DND-41 (cell line): ENCODE data around the gene IGSF9B.

ENCODE experiments used
- ATAC-seq: fragments of 200-7000 bp; cut with Tn5 transposase; 3 replicates; pipeline ENCODE4 v1.9.1; 2021; ENCODE audit warnings: low read depth; ENCODE audit not compliant: insufficient read depth
- DNase-seq: peaks from one replicate; pipeline ENCODE4 v3.0.0-alpha.2; 2020
- H2AFZ ChIP-seq: 2 replicates; pipeline ENCODE4 v1.6.0; 2012; ENCODE audit warnings: low read depth, low read length
- H3K27ac ChIP-seq: 2 replicates; pipeline ENCODE4 v1.5.1; 2012; ENCODE audit warnings: low read length, inconsistent platforms
- H3K27me3 ChIP-seq: fragments of 200-600 bp; sonication (generic); 2 replicates; pipeline ENCODE4 v1.6.0; 2012; ENCODE audit warnings: low read length, mild to moderate bottlenecking, inconsistent platforms; ENCODE audit not compliant: insufficient read depth, poor library complexity
- H3K36me3 ChIP-seq: 2 replicates; pipeline ENCODE4 v1.5.1; 2012; ENCODE audit warnings: low read length, inconsistent platforms; ENCODE audit not compliant: insufficient read depth
- H3K4me1 ChIP-seq: 2 replicates; pipeline ENCODE4 v1.5.1; 2012; ENCODE audit warnings: mild to moderate bottlenecking, low read length; ENCODE audit not compliant: insufficient read depth
- H3K4me2 ChIP-seq: 2 replicates; pipeline ENCODE4 v1.6.0; 2012; ENCODE audit warnings: mild to moderate bottlenecking, moderate library complexity, low read length, inconsistent platforms; ENCODE audit not compliant: insufficient read depth
- H3K4me3 ChIP-seq, 2 experiments: fragments of 200-600 bp in 1 of 2; shearing (Covaris generic) in 1 of 2; 2 replicates each; pipeline ENCODE4 v1.5.1; 2012 to 2016; ENCODE audit warnings: inconsistent platforms in 2 of 2, low read length in 2 of 2, mild to moderate bottlenecking in 2 of 2, low read depth in 1 of 2, moderate library complexity in 1 of 2
- H3K79me2 ChIP-seq: 2 replicates; pipeline ENCODE4 v1.6.0; 2012; ENCODE audit warnings: low read length, inconsistent platforms; ENCODE audit not compliant: insufficient read depth
- H3K9ac ChIP-seq: 2 replicates; pipeline ENCODE4 v1.6.0; 2012; ENCODE audit warnings: low read depth, mild to moderate bottlenecking, inconsistent platforms, low read length, moderate library complexity
- H3K9me3 ChIP-seq: 2 replicates; pipeline ENCODE4 v1.5.1; 2012; ENCODE audit warnings: low read length, moderate library complexity, mild to moderate bottlenecking, inconsistent platforms; ENCODE audit not compliant: insufficient read depth, severe bottlenecking
- H4K20me1 ChIP-seq: 2 replicates; pipeline ENCODE4 v1.6.0; 2012; ENCODE audit warnings: low read length; ENCODE audit not compliant: insufficient read depth
- CTCF ChIP-seq: IDR thresholded peaks from 2 replicates; pipeline ENCODE4 v1.5.1; 2012; ENCODE audit warnings: borderline replicate concordance, low read length, moderate library complexity, mild to moderate bottlenecking; ENCODE audit not compliant: poor library complexity, severe bottlenecking; ENCODE audit errors: extremely low read depth
- EZH2 ChIP-seq: IDR thresholded peaks from 3 replicates; pipeline ENCODE4 v1.6.1; 2012; ENCODE audit warnings: borderline replicate concordance, low read depth, mild to moderate bottlenecking, moderate library complexity, low read length, inconsistent platforms; ENCODE audit not compliant: severe bottlenecking

IGSF9B gene

GRCh38 chr11:133895061-133895479, 61.7 kb downstream of the IGSF9B start:
- Histone ChIP-seq H3K9ac (no peak overlapping the region), H3K9me3 (no peaks in the 10 kb centered on the region), H4K20me1 (peaks cover 5% of the 10 kb centered on the region), H3K4me2 (no peak overlapping the region), H3K79me2 (no peaks in the 10 kb centered on the region), H3K4me3 (no peak overlapping the region), H3K27me3 (peaks cover 4% of the 10 kb centered on the region), H3K4me1 (no peaks in the 10 kb centered on the region), H3K27ac (no peak overlapping the region), H2AFZ (no peak overlapping the region), H3K36me3 (no peaks in the 10 kb centered on the region; the same call in 1 of the 2 replicates)
- ATAC-seq (no peak), DNase-seq (no peak)
- TF ChIP-seq EZH2 (no peak), CTCF (no peak)

GRCh38 chr11:133893381-133893780, 63.4 kb downstream of the IGSF9B start:
- Histone ChIP-seq H3K9me3 (no peaks in the 10 kb centered on the region), H3K4me3 (no peak overlapping the region), H3K79me2 (no peaks in the 10 kb centered on the region), H3K36me3 (no peaks in the 10 kb centered on the region), H3K4me2 (no peak overlapping the region), H3K27me3 (peaks cover 13% of the 10 kb centered on the region), H4K20me1 (no peaks in the 10 kb centered on the region), H3K27ac (no peak overlapping the region), H2AFZ (no peak overlapping the region), H3K4me1 (no peaks in the 10 kb centered on the region), H3K9ac (no peak overlapping the region)
- no peak for TF ChIP-seq CTCF
- TF ChIP-seq EZH2: no peak
- no peak for DNase-seq
- no peak for ATAC-seq

GRCh38 chr11:133892584-133893380, 64.0 kb downstream of the IGSF9B start:
- DNase-seq (no peak), ATAC-seq (no peak)
- Histone ChIP-seq H4K20me1 (no peaks in the 10 kb centered on the region), H3K4me1 (no peaks in the 10 kb centered on the region), H3K27me3 (peaks cover 16% of the 10 kb centered on the region), H3K4me3 (no peak overlapping the region), H3K9ac (no peak overlapping the region), H3K36me3 (no peaks in the 10 kb centered on the region), H3K9me3 (no peaks in the 10 kb centered on the region), H3K79me2 (no peaks in the 10 kb centered on the region), H3K4me2 (no peak overlapping the region), H2AFZ (no peak overlapping the region), H3K27ac (no peak overlapping the region)
- TF ChIP-seq EZH2: no peak
- TF ChIP-seq CTCF: no peak

- Histone ChIP-seq H3K27me3 (peaks cover 23% of the 10 kb centered on the region), H3K9ac (no peak overlapping the region), H2AFZ (no peak overlapping the region), H3K79me2 (no peaks in the 10 kb centered on the region), H3K9me3 (no peaks in the 10 kb centered on the region), H3K4me1 (no peaks in the 10 kb centered on the region), H3K36me3 (no peaks in the 10 kb centered on the region), H3K4me3 (no peak overlapping the region), H3K27ac (no peak overlapping the region), H4K20me1 (no peaks in the 10 kb centered on the region), H3K4me2 (no peak overlapping the region)
- no peak for ATAC-seq
- no peak for DNase-seq
- TF ChIP-seq CTCF: no peak
- no peak for TF ChIP-seq EZH2
Observed at GRCh38 chr11:133892126-133892525, 64.6 kb downstream of the IGSF9B start.
